IMR-90 (cell line): ENCODE results near the gene KDM4B. TPM values are rescaled to one million over a fixed set of nuclear protein-coding genes. Genes with fewer than 3 reads are reported as not detected.

ENCODE experiments used
- ATAC-seq: fragments of 200-7000 bp; cut with Tn5 transposase; 2 replicates; pipeline ENCODE4 v1.9.1; 2020; ENCODE audit warnings: low read depth, mild to moderate bottlenecking, moderate library complexity
- BruUV-seq: library from RNA; stranded (reverse); fragments of 400-500 nt; replicated peaks from 2 replicates; lab custom pipeline; 2021; lab: Mats Ljungman, UMichigan
- CTCF ChIA-PET: fragments of 300-600 bp; formaldehyde crosslinking; extraction: SDS; loops from one replicate; lab custom pipeline; 2021; ENCODE audit warnings: antibody characterized with exemption; lab: Yijun Ruan, JAX
- POLR2A ChIA-PET: fragments of 300-600 bp; sonication (Branson Sonifier 250); formaldehyde crosslinking; loops from one replicate; lab custom pipeline; 2022; ENCODE audit warnings: antibody characterized with exemption; ENCODE audit not compliant: unreplicated experiment; lab: Charles Lee
- DNase-seq: peaks from one replicate; pipeline ENCODE4 v3.0.0; 2013
- H2AFZ ChIP-seq: replicated peaks from 2 replicates; pipeline ENCODE3; 2013; ENCODE audit warnings: low read length, mild to moderate bottlenecking; ENCODE audit not compliant: poor library complexity
- H2AK5ac ChIP-seq: 2 replicates; pipeline ENCODE4 v1.6.1; 2013; ENCODE audit warnings: low read depth, low read length, inconsistent platforms
- H2AK9ac ChIP-seq: replicated peaks from 2 replicates; pipeline ENCODE3; 2013; ENCODE audit warnings: mild to moderate bottlenecking, low read depth, low read length, moderate library complexity; ENCODE audit not compliant: poor library complexity
- H2BK120ac ChIP-seq: 2 replicates; pipeline ENCODE4 v1.6.1; 2013; ENCODE audit warnings: low read depth, low read length, inconsistent platforms
- H2BK15ac ChIP-seq: 3 replicates; pipeline ENCODE4 v1.6.1; 2013; ENCODE audit warnings: low read depth, low read length, inconsistent platforms
- H2BK20ac ChIP-seq: 2 replicates; pipeline ENCODE4 v1.6.1; 2013; ENCODE audit warnings: low read depth, mild to moderate bottlenecking, inconsistent platforms, low read length, moderate library complexity
- H2BK5ac ChIP-seq: 2 replicates; pipeline ENCODE4 v1.6.1; 2013; ENCODE audit warnings: mild to moderate bottlenecking, low read depth, low read length, inconsistent platforms; ENCODE audit not compliant: poor library complexity, severe bottlenecking
- H3K14ac ChIP-seq: replicated peaks from 2 replicates; pipeline ENCODE4 v1.6.1; 2013; ENCODE audit warnings: low read depth, low read length, inconsistent platforms
- H3K18ac ChIP-seq: 2 replicates; pipeline ENCODE4 v1.6.1; 2013; ENCODE audit warnings: low read depth, low read length, control low read depth
- H3K23ac ChIP-seq: 2 replicates; pipeline ENCODE4 v1.6.1; 2013; ENCODE audit warnings: low read depth, low read length, inconsistent platforms
- H3K27ac ChIP-seq: 2 replicates; pipeline ENCODE4 v1.5.1; 2013; ENCODE audit warnings: mild to moderate bottlenecking, control low read depth, low read length; ENCODE audit not compliant: insufficient read depth
- H3K27me3 ChIP-seq: 2 replicates; pipeline ENCODE4 v1.6.1; 2013; ENCODE audit warnings: low read length; ENCODE audit not compliant: control insufficient read depth, insufficient read depth
- H3K36me3 ChIP-seq: 2 replicates; pipeline ENCODE4 v1.6.1; 2013; ENCODE audit warnings: low read length, mixed read lengths; ENCODE audit not compliant: control insufficient read depth, insufficient read depth
- H3K4ac ChIP-seq: 2 replicates; pipeline ENCODE4 v1.6.1; 2013; ENCODE audit warnings: low read depth, low read length, inconsistent platforms
- H3K4me1 ChIP-seq: 2 replicates; pipeline ENCODE4 v1.6.1; 2013; ENCODE audit warnings: low read length, mixed read lengths; ENCODE audit not compliant: control insufficient read depth, insufficient read depth
- H3K4me2 ChIP-seq: 2 replicates; pipeline ENCODE4 v1.6.1; 2013; ENCODE audit warnings: low read depth, mild to moderate bottlenecking, control low read depth, low read length, moderate library complexity
- H3K4me3 ChIP-seq: 2 replicates; pipeline ENCODE4 v1.5.1; 2013; ENCODE audit warnings: low read depth, mild to moderate bottlenecking, control low read depth, low read length, moderate library complexity; ENCODE audit not compliant: insufficient read depth
- H3K56ac ChIP-seq: 2 replicates; pipeline ENCODE4 v1.6.1; 2013; ENCODE audit warnings: low read length, inconsistent platforms; ENCODE audit not compliant: insufficient read depth; ENCODE audit errors: extremely low read depth
- H3K79me1 ChIP-seq, 2 experiments: 2 replicates each; pipeline ENCODE4 v1.6.1; 2013; ENCODE audit warnings: low read length in 2 of 2, inconsistent platforms in 1 of 2, low read depth in 1 of 2
- H3K9ac ChIP-seq: 2 replicates; pipeline ENCODE4 v1.6.1; 2013; ENCODE audit warnings: low read depth, low read length, control low read depth
- H3K9me1 ChIP-seq: 2 replicates; pipeline ENCODE4 v1.6.1; 2013; ENCODE audit warnings: low read length, inconsistent platforms; ENCODE audit not compliant: insufficient read depth
- H3K9me3 ChIP-seq: 2 replicates; pipeline ENCODE4 v1.6.1; 2013; ENCODE audit warnings: low read length; ENCODE audit not compliant: control insufficient read depth, insufficient read depth
- H4K20me1 ChIP-seq: 2 replicates; pipeline ENCODE4 v1.6.1; 2013; ENCODE audit warnings: low read length, inconsistent platforms; ENCODE audit not compliant: insufficient read depth
- H4K5ac ChIP-seq: 2 replicates; pipeline ENCODE4 v1.6.1; 2013; ENCODE audit warnings: mild to moderate bottlenecking, low read depth, low read length, control low read depth
- H4K8ac ChIP-seq, 2 experiments: 2 replicates each; pipeline ENCODE4 v1.6.1; 2013; ENCODE audit warnings: low read depth in 2 of 2, low read length in 2 of 2, control low read depth in 1 of 2, inconsistent platforms in 1 of 2
- H4K91ac ChIP-seq: 2 replicates; pipeline ENCODE4 v1.6.1; 2013; ENCODE audit warnings: low read depth, low read length, inconsistent platforms; ENCODE audit not compliant: insufficient read depth
- CHD1 ChIP-seq: IDR thresholded peaks from 2 replicates; pipeline ENCODE4 v1.6.1; 2012; ENCODE audit warnings: low read depth, low read length, improper control_type of control experiment
- CTCF ChIP-seq: conservative IDR thresholded peaks from 2 replicates; pipeline ENCODE4 v1.5.1; 2012; ENCODE audit warnings: mild to moderate bottlenecking, low read depth, low read length, improper control_type of control experiment
- MAFK ChIP-seq: IDR thresholded peaks from 2 replicates; pipeline ENCODE4 v1.6.1; 2012; ENCODE audit warnings: low read depth, low read length, improper control_type of control experiment
- NFE2L2 ChIP-seq: fragments of 150-350 bp; IDR thresholded peaks from 2 replicates; pipeline ENCODE4 v1.6.1; 2016; ENCODE audit warnings: low read depth, mild to moderate bottlenecking, low read length
- RCOR1 ChIP-seq: IDR thresholded peaks from 2 replicates; pipeline ENCODE4 v1.6.1; 2012; ENCODE audit warnings: mild to moderate bottlenecking, low read length, improper control_type of control experiment; ENCODE audit not compliant: insufficient replicate concordance
- WGBS, 2 experiments: methylation state at CpG; one replicate each; pipeline versions ENCODE4 v1.1.5 to v1.1.7; 2013; ENCODE audit warnings: missing lambda C conversion rate in 2 of 2; ENCODE audit not compliant: insufficient read length in 1 of 2; ENCODE audit errors: extremely low coverage in 2 of 2; 5-methylcytosine and 5-hydroxymethylcytosine counted together
- dilution Hi-C: fragments of 300-500 bp; cut with HindIII; formaldehyde crosslinking; loops from one replicate; pipeline ENCODE4 v1.14.3; 2018; ENCODE audit warnings: low sequenced_read_pairs; ENCODE audit not compliant: unreplicated experiment
- in situ Hi-C: fragments of 300-500 bp; cut with MboI; formaldehyde crosslinking; loops from 3 replicates; pipeline ENCODE4 v1.14.3; 2019; ENCODE audit warnings: low sequenced_read_pairs, inconsistent platforms, mixed read lengths
- intact Hi-C: fragments of 100-400 bp; cut with micrococcal nuclease; formaldehyde crosslinking; loops from 2 replicates; pipeline ENCODE4 v1.10.0; 2022
- polyA plus RNA-seq, 3 experiments: library from polyadenylated mRNA; depleted of rRNA; stranded (reverse); fragments of >200 nt; gene quantifications; 2 replicates each; pipeline ENCODE4 v1.2.3, GENCODE V29; 2012; ENCODE audit warnings: low replicate concordance in 1 of 3
- total RNA-seq: library from RNA; depleted of rRNA; stranded (reverse); fragments of >200 nt; gene quantifications from 2 replicates; pipeline ENCODE4 v1.2.3, GENCODE V29; 2012

Gene KDM4B
- total and polyA plus RNA-seq, 2 of the 4 experiments (the other 2 are of a cell fraction) = 5.0 to 17.9 TPM

GRCh38 chr19:5141129-5141849 lies 172.4 kb downstream of the KDM4B start:
- no peak overlapping the region for H3K56ac ChIP-seq
- POLR2A ChIA-PET = no interaction called here
- BruUV-seq = no TSS peak
- H3K27me3 ChIP-seq = no peaks in the 10 kb centered on the region
- no peak overlapping the region for H2BK15ac ChIP-seq
- H4K5ac ChIP-seq = no peak overlapping the region
- no peak for TF ChIP-seq MAFK
- no peak for TF ChIP-seq CHD1
- TF ChIP-seq RCOR1 = no peak
- no peak for TF ChIP-seq NFE2L2
- TF ChIP-seq CTCF = no peak
- H4K91ac ChIP-seq = no peak overlapping the region
- no peak overlapping the region for H3K18ac ChIP-seq
- H3K23ac ChIP-seq = no peak overlapping the region
- H3K4ac ChIP-seq = no peak overlapping the region
- H3K27ac ChIP-seq = no peak overlapping the region
- H3K9ac ChIP-seq = no peak overlapping the region
- H3K9me3 ChIP-seq = no peaks in the 10 kb centered on the region
- no peak overlapping the region for H4K8ac ChIP-seq
- CTCF ChIA-PET = no interaction called here
- H4K20me1 ChIP-seq = peaks cover 28% of the 10 kb centered on the region
- no peak overlapping the region for H3K4me2 ChIP-seq
- H3K36me3 ChIP-seq = peaks cover 73% of the 10 kb centered on the region
- in situ Hi-C loops = no loop called here
- H2BK120ac ChIP-seq = no peak overlapping the region
- dilution Hi-C loops = no loop called here
- no peak overlapping the region for H2BK5ac ChIP-seq
- 92% methylated on average over 29 of the region's 37 CpGs; no CpG with 5 or more reads in 1 of the 2 experiments for WGBS, 2 experiments
- H2AK5ac ChIP-seq = no peak overlapping the region
- H3K9me1 ChIP-seq = no peaks in the 10 kb centered on the region; the same call in 1 of the 2 replicates
- no peak overlapping the region for H2AK9ac ChIP-seq
- no peak overlapping the region for H2BK20ac ChIP-seq
- no peaks in the 10 kb centered on the region for H3K4me1 ChIP-seq
- no peak overlapping the region for H3K4me3 ChIP-seq
- no peak overlapping the region for H2AFZ ChIP-seq
- H3K79me1 ChIP-seq = peaks cover 9 to 17% of the 10 kb centered on the region in 2 experiments; a peak in 2 of 4 replicates
- ATAC-seq (no peak), DNase-seq (peak; percentile 45)
- H3K14ac ChIP-seq = no peak overlapping the region
- intact Hi-C loops = no loop called here
